Chondrocyte (in vitro differentiated cells): ENCODE data around the gene NEK1. TPM values are rescaled to one million over a fixed set of nuclear protein-coding genes. Genes with fewer than 3 reads are reported as not detected.

ENCODE experiments used
- DNase-seq: peaks from one replicate; pipeline ENCODE4 v3.0.0; 2021; ENCODE audit warnings: mixed read lengths, low spot score
- H3K27ac Mint-ChIP-seq: one replicate; pipeline ENCODE4 v1.8.0; 2021; ENCODE audit warnings: mild to moderate bottlenecking, moderate library complexity, mixed read lengths; ENCODE audit not compliant: unreplicated experiment
- H3K27me3 Mint-ChIP-seq: 2 replicates; pipeline ENCODE4 v1.8.0; 2021; ENCODE audit warnings: low read depth, mixed read lengths
- H3K36me3 Mint-ChIP-seq: 2 replicates; pipeline ENCODE4 v1.8.0; 2021; ENCODE audit warnings: low read depth, mixed read lengths
- H3K4me1 Mint-ChIP-seq: 2 replicates; pipeline ENCODE4 v1.8.0; 2021; ENCODE audit warnings: low read depth, mild to moderate bottlenecking, mixed read lengths
- H3K4me3 Mint-ChIP-seq: one replicate; pipeline ENCODE4 v1.8.0; 2021; ENCODE audit warnings: mild to moderate bottlenecking, moderate library complexity, mixed read lengths; ENCODE audit not compliant: unreplicated experiment
- H3K9me3 Mint-ChIP-seq: 2 replicates; pipeline ENCODE4 v1.8.0; 2021; ENCODE audit warnings: low read depth, mixed read lengths
- CTCF ChIP-seq: fragments of 200-600 bp; sonication (generic); IDR thresholded peaks from 2 replicates; pipeline ENCODE4 v1.5.0; 2021; ENCODE audit warnings: antibody characterized with exemption, mild to moderate bottlenecking, moderate library complexity
- total RNA-seq: library from RNA; stranded (reverse); gene quantifications from 3 replicates; pipeline ENCODE4 v1.2.1, GENCODE V29; 2021

Gene NEK1
- total RNA-seq, 1 donor from 2014 or later: 13.7 TPM

GRCh38 chr4:169416461-169416860 is 195.9 kb downstream of the NEK1 start:
- Mint-ChIP-seq H3K36me3 (peaks cover 8% of the 10 kb centered on the region), H3K9me3 (no peaks in the 10 kb centered on the region), H3K4me3 (no peak overlapping the region), H3K4me1 (no peaks in the 10 kb centered on the region), H3K27me3 (no peaks in the 10 kb centered on the region), H3K27ac (no peak overlapping the region)
- no peak for TF ChIP-seq CTCF
- no peak for DNase-seq

GRCh38 chr4:169414913-169415312 is 197.5 kb downstream of the NEK1 start:
- Mint-ChIP-seq H3K4me3 (no peak overlapping the region), H3K27ac (no peak overlapping the region), H3K36me3 (peaks cover 8% of the 10 kb centered on the region), H3K4me1 (peaks cover 11% of the 10 kb centered on the region), H3K27me3 (no peaks in the 10 kb centered on the region), H3K9me3 (no peaks in the 10 kb centered on the region)
- no peak for TF ChIP-seq CTCF
- no peak for DNase-seq

- no peak overlapping the region for H3K4me3 Mint-ChIP-seq
- no peaks in the 10 kb centered on the region for H3K9me3 Mint-ChIP-seq
- DNase-seq: no peak
- peaks cover 14% of the 10 kb centered on the region for H3K4me1 Mint-ChIP-seq
- no peak overlapping the region for H3K27ac Mint-ChIP-seq
- TF ChIP-seq CTCF: no peak
- H3K36me3 Mint-ChIP-seq: peaks cover 1% of the 10 kb centered on the region
- no peaks in the 10 kb centered on the region for H3K27me3 Mint-ChIP-seq
These were observed 200.3 kb downstream of the NEK1 start for GRCh38 chr4:169412046-169412445.

- H3K9me3 Mint-ChIP-seq: no peaks in the 10 kb centered on the region
- no peak for DNase-seq
- TF ChIP-seq CTCF: no peak
- H3K36me3 Mint-ChIP-seq: peaks cover 1% of the 10 kb centered on the region
- no peaks in the 10 kb centered on the region for H3K27me3 Mint-ChIP-seq
- H3K4me3 Mint-ChIP-seq: no peak overlapping the region
- H3K27ac Mint-ChIP-seq: peak overlapping the region; percentile 45
- peaks cover 16% of the 10 kb centered on the region for H3K4me1 Mint-ChIP-seq
These were observed 201.3 kb downstream of the NEK1 start for GRCh38 chr4:169410839-169411770.

GRCh38 chr4:169407217-169407845 is 205.1 kb downstream of the NEK1 start:
- Mint-ChIP-seq H3K27me3 (no peaks in the 10 kb centered on the region), H3K27ac (peak overlapping the region; percentile 34), H3K9me3 (no peaks in the 10 kb centered on the region), H3K4me3 (no peak overlapping the region), H3K4me1 (peaks cover 16% of the 10 kb centered on the region), H3K36me3 (peaks cover 1% of the 10 kb centered on the region)
- no peak for TF ChIP-seq CTCF
- DNase-seq: no peak
